Aorta (tissue), 5 donors: Measurements from ENCODE around the gene MBD1. TPM values are rescaled to one million over a fixed set of nuclear protein-coding genes. Genes with fewer than 3 reads are reported as not detected.
A peak's percentile ranks its signal among the peaks of the same experiment; 100 is the strongest.
"Not testable (repeated sequence)": the region's sequence is repeated elsewhere in the genome, so short reads cannot be mapped to it uniquely, and the experiment has no call there.

ENCODE experiments used
- ATAC-seq: fragments of 200-7000 bp; cut with Tn5 transposase; one replicate; pipeline ENCODE4 v1.9.1; 2022; ENCODE audit warnings: moderate library complexity; ENCODE audit not compliant: low FRiP score
- DNase-seq, 2 donors: peaks; one replicate each; pipeline ENCODE4 v3.0.0-alpha.2; 2020
- H3K27ac ChIP-seq, 2 donors: one replicate each; pipeline ENCODE4 v1.5.1; 2013; ENCODE audit warnings: low read length in 2 of 2, mild to moderate bottlenecking in 2 of 2, moderate library complexity in 2 of 2, control low read depth in 1 of 2, inconsistent platforms in 1 of 2, low read depth in 1 of 2
- H3K27me3 ChIP-seq, 2 donors: one replicate each; pipeline ENCODE4 v1.6.1; 2013; ENCODE audit warnings: control low read depth in 1 of 2, low read length in 1 of 2, mild to moderate bottlenecking in 1 of 2, moderate library complexity in 1 of 2; ENCODE audit not compliant: insufficient read depth in 2 of 2, control insufficient read depth in 1 of 2
- H3K36me3 ChIP-seq, 2 donors: one replicate each; pipeline ENCODE4 v1.6.1; 2013; ENCODE audit warnings: control low read depth in 1 of 2, low read length in 1 of 2, mild to moderate bottlenecking in 1 of 2; ENCODE audit not compliant: insufficient read depth in 2 of 2, control insufficient read depth in 1 of 2
- H3K4me1 ChIP-seq, 2 donors: one replicate each; pipeline ENCODE4 v1.6.1; 2013; ENCODE audit warnings: low read length in 2 of 2, control low read depth in 1 of 2, mild to moderate bottlenecking in 1 of 2, moderate library complexity in 1 of 2; ENCODE audit not compliant: insufficient read depth in 2 of 2, control insufficient read depth in 1 of 2
- H3K4me3 ChIP-seq, 2 donors: one replicate each; pipeline ENCODE4 v1.5.1; 2013; ENCODE audit warnings: low read length in 2 of 2, control low read depth in 1 of 2, mild to moderate bottlenecking in 1 of 2
- H3K9me3 ChIP-seq: one replicate; pipeline ENCODE4 v1.6.1; 2013; ENCODE audit warnings: mild to moderate bottlenecking, low read length; ENCODE audit not compliant: control insufficient read depth
- WGBS, 2 donors: extraction: QIAGEN DNeasy Blood & Tissue Kit; methylation state at CpG; one replicate each; pipeline ENCODE4 v1.1.7; 2013; 5-methylcytosine and 5-hydroxymethylcytosine counted together
- intact Hi-C, 2 donors: fragments of 100-400 bp; cut with DNase I; formaldehyde crosslinking; loops; one replicate each; pipeline versions ENCODE4 v1.14.2 to v1.15.0; 2022
- polyA plus RNA-seq, 2 donors: library from polyadenylated mRNA; stranded (reverse); fragments of 200-250 nt; gene quantifications; one replicate each; pipeline ENCODE4 v1.2.3, GENCODE V29; 2013
- total RNA-seq, 2 donors: library from RNA; stranded (reverse); fragmentation: NEBNext Ultra II Directional; extraction: Animal tissue kit (Norgen Biotek cat#: 25700); gene quantifications; one replicate each; pipeline ENCODE4 v1.2.1, GENCODE V29; 2021
- donor health status: healthy with polysubstance abuse.
- donor health status: Bipolar disorder and iron deficiency.
- donor health status: DM: no; HTN: no; CAD: no.
- donor health status: DM: no; HTN: no; CAD: no.
- donor health status: DM: yes; HTN: yes; CAD: no.

MBD1 gene
- total and polyA plus RNA-seq, 4 donors = 24.4 to 76.6 (median 60.2) TPM

DNA sequence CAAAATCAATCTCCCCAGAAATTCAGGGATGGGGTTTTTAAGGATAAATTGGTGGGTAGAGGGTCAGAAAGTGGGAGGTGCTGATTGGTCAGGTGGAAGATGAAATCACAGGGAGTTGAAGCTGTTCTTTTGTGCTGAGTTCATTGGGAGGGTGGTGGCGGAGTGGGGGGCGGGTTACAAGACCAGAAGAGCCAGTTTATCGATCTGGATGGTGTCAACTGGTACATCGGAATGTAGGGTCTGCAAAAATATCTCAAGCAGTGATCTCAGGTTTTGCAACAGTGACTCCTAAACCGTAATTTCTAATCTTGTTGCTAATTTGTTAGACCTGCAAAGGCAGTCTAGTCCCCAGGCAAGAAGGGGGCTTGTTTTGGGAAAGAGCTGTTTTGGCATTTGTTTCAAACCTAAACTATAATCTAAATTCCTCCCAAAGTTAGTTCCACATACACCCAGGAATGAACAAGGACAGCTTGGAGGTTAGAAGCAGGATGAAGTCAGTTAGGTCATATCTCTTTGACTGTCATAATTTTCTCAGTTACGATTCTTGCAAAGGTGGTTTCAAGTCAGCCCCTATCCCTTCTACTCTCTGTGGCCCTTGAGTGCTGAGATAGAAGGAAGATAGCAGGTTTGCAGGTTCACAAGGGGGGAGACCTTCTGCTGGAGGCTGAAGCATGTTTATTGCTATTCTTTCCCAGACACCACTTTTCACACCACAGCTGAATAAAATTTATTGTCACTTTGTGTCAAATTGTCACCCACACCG lies 18.5 kb upstream of the MBD1 start:
- 64 to 73% methylated on average over 7 of the region's 7 CpGs for WGBS, 2 donors
- no peak overlapping the region for H3K27ac ChIP-seq
- H3K9me3 ChIP-seq = peaks cover 1% of the 10 kb centered on the region
- intact Hi-C loops = no loop called here
- ATAC-seq (no peak), DNase-seq (no peak)
- no peaks in the 10 kb centered on the region for H3K36me3 ChIP-seq
- H3K27me3 ChIP-seq = no peaks in the 10 kb centered on the region
- H3K4me1 ChIP-seq = no peaks in the 10 kb centered on the region
- no peak overlapping the region for H3K4me3 ChIP-seq

DNA sequence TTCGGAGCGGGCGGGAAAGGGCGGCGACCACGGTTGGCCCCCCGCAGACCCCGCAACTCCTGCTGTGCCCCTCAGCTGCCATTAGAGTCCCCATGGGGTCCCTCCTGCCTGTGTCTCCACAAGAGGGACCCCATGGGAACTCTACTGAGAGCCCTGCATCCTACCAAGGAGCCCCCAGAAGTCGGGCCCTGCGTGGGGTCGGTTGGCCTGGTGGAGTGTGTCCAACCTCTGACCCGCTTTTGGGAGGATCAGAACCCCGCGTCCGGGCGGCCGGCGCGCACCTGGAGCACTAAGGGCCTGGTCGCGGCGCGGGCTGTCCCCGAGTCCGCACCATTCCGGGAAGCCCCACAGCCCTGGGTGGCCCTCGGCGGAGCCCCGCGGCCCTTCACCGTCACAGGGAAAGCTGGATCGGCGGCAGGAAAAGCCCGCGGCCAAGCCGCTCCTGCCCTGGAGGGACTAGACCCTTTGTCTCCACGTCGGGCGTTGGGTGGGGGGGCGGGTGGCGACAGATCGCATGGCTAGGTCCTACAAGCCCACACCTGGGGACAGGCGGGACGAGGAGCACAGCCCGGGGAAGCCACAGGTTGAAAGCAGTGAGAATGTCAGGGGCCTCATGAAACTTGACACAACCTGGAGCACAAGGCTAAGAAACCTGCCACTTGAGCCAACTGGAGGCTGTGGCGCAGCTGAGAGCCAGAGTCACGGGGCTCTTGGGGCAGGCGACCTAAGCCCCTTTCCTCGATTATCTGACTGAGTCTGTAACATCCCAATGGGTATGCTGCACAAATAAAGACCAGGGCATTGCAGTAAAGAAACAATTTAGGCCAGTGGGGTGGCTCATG lies 17.3 kb upstream of the MBD1 start:
- no peaks in the 10 kb centered on the region for H3K27me3 ChIP-seq
- WGBS, 2 donors = 20 to 21% methylated on average over 41 to 49 of the region's 49 CpGs

DNA sequence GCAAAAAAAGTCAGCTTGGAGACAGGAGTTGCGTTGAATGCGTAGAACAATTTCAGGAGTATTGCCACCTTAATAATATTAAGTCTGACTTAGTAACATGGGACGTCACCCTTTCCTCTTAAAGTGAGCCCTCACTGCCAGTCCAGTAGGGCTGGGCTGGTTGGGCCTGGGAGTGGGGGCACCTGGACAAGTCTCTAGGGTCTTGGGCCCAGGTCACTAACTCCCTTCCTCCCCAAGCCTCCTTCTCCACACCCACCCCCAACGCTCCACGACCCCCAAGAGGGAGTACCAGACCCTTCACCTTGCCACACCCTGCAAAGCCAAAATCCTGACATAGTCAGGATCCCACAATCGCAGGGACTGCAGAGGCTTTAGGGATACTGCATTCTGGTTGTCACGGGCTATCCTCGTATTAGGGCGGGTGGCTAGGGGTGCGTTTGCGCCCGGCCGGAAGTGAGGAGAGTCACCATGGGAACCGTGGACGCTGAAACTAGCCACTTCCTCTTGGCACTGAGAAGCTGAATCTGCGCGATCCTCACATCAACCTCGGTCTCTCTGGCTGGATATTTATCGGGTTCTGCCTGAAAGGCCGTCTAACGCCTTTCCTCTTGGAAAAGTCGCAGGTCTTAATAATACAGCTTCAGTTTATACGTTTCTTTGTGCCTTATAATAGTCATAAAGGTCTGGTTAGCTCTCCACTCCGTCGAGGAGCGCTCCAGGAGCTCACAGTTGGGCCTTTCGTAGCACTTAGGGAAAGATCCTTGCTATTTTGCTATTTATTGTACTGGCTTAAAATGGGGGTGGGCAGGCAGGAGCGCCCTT lies 16.5 kb upstream of the MBD1 start:
- 9% methylated on average over 27 to 28 of the region's 28 CpGs for WGBS, 2 donors
- Histone ChIP-seq H3K36me3 (no peaks in the 10 kb centered on the region), H3K27me3 (no peaks in the 10 kb centered on the region), H3K4me1 (no peaks in the 10 kb centered on the region), H3K4me3 (peak overlapping the region in 1 of 2 donors; percentile 12), H3K27ac (no peak overlapping the region), H3K9me3 (peaks cover 1% of the 10 kb centered on the region)
- DNase-seq = peak; percentile 91
- ATAC-seq = peak; percentile 87
- intact Hi-C loops = no loop called here

More for the DNA sequence above, 17.3 kb upstream of the MBD1 start:
- ATAC-seq (no peak), DNase-seq (peak in 1 of 2 donors; percentile 76)
- intact Hi-C loops = no loop called here
- Histone ChIP-seq H3K4me3 (no peak overlapping the region), H3K9me3 (peaks cover 1% of the 10 kb centered on the region), H3K27ac (no peak overlapping the region), H3K4me1 (no peaks in the 10 kb centered on the region), H3K36me3 (no peaks in the 10 kb centered on the region)

DNA sequence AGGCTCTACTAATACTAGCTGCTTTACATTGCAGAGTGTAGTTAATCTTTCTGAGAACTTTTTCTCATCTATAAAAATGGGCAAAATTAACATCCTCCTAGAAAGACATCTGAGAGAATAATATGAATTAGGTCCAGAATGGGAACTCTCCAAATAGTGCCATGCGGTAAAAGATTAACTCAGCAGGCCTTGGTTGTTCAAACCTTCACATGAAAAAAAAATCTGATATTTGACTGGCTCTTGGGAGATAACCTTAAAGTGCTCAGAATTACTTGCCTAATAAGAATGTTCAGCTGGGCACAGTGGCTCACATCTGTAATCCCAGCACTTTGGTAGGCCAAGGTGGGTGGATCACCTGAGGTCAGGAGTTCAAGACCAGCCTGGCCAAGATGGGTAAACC lies 11.7 kb upstream of the MBD1 start:
- Histone ChIP-seq H3K27ac (no peak overlapping the region), H3K27me3 (no peaks in the 10 kb centered on the region), H3K4me1 (no peaks in the 10 kb centered on the region), H3K36me3 (no peaks in the 10 kb centered on the region), H3K4me3 (no peak overlapping the region), H3K9me3 (no peaks in the 10 kb centered on the region)
- WGBS, 2 donors = 88 to 90% methylated on average over 1 of the region's 1 CpG
- no peak for ATAC-seq
- intact Hi-C loops = no loop called here
- no peak for DNase-seq

DNA sequence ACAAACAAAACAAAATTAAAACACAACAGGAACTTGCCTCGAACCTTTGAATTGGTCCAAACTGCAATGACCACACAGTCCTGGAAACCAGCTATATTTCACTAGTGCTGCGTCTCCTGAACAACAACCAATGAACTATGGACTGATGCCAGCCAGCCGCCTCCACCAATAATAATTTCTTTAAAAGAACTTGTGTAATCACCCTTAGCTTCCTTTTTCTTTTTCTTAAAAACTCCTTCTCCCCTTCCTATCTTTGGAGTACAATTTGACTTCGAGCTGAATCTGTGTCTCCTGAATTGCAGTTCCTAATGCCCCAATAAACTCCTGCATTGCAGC lies 7.8 kb upstream of the MBD1 start:
- DNase-seq (no peak), ATAC-seq (no peak)
- intact Hi-C loops = loop anchor here (10.0 kb wide), 4 partner anchors 86 to 906 kb away; partner anchors contain the start of genes SKA1 (in 2 of the 2), ACAA2 (in 1 of the 2), MEX3C (in 1 of the 2) and RPL17 (in 1 of the 2)

DNA sequence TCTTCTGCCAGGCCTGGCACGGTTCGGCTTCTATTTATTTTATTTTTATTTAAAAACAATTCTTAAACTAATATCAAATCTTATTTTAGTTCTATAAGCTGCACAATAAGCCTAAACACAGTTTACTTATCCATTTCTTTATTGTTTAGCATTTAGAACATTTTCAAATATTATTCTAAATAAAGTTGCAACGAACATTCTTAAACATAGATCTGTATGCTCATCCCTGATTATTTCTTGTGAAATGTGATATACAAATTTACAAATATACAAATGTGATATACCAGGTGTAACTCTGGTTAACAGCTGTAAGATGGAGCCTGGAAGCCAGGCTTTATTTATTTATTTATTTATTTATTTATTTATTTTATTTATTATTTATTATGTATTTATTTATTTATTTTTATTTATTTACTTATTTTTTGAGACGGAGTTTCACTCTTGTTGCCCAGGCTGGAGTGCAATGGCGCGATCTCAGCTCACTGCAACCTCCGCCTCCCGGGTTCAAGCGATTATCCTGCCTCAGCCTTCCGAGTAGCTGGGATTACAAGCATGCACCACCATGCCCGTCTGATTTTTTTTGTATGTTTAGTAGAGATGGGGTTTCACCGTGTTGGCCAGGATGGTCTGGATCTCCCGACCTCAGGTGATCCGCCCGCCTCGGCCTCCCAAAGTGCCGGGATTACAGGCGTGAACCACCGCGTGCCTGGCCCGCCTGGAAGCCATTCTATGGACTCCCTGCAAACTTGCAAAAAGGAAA lies 7.2 kb upstream of the MBD1 start:
- WGBS, 2 donors = 75 to 76% methylated on average over 21 of the region's 21 CpGs
- H3K36me3 ChIP-seq, H3K27me3 ChIP-seq, DNase-seq, H3K9me3 ChIP-seq, ATAC-seq, H3K4me1 ChIP-seq: not testable (repeated sequence)
- Histone ChIP-seq H3K4me3 (peak overlapping the region; percentile 49 to 71), H3K27ac (peak overlapping the region in 1 of 2 donors; percentile 87)
- intact Hi-C loops = loop anchor here (10.0 kb wide), 4 partner anchors 86 to 906 kb away; partner anchors contain the start of genes SKA1 (in 2 of the 2), ACAA2 (in 1 of the 2), MEX3C (in 1 of the 2) and RPL17 (in 1 of the 2)

More for the DNA sequence above, 7.8 kb upstream of the MBD1 start:
- Histone ChIP-seq H3K27ac (no peak overlapping the region), H3K4me1 (no peaks in the 10 kb centered on the region), H3K36me3 (peaks cover 0 to under 1% of the 10 kb centered on the region in 2 donors), H3K27me3 (no peaks in the 10 kb centered on the region), H3K4me3 (no peak overlapping the region), H3K9me3 (no peaks in the 10 kb centered on the region)
- 87 to 89% methylated on average over 4 of the region's 4 CpGs for WGBS, 2 donors

DNA sequence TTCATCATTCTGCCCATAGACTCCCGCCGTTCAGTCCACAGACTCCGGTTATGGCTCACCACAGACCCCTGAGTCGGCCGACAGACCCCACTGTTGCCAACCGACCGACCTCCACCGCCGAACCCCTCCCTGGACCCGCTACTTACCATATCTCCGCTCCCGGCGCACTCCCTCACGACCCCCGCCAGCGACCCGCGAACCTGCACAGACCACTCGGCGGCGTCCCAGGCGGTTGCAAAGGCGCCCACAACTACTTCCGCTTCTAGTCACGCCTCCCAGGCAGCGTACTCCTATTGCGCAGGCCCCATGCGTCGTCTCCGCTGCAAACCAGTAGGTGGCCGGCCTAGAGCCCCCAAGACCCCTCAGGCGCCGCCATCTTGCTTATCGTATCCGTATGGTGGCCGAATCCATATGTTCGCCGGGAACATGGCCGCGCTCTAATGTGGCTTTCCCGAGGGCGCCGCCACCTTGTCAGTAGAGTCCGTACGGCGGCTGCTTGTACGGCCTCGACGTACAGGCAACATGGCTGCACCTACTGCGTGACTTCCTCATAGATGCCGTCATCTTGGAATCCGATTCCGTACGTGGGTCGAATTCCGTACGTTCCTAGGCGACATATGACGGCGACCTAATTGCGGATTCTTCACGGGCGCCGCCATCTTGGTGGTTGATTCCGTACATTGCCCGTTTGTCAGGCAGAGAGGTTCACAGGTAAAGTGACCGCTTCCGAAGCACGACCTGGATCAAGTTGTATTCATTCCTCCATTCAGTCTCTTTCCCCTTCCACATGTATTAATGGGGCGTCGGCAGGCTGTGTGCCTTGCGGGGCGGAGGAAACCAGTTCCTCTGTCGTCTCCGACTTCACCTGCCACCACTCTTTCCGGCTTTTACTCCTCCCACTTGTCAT lies 6.4 kb upstream of the MBD1 start, which contains the start of gene CXXC1:
CXXC1 (minus strand) TSS at position 252 of the 907 bp plus-strand sequence; CDS start at position 149, 103 bp downstream.
- intact Hi-C loops = loop anchor here (10.0 kb wide), 4 partner anchors 87 to 907 kb away; partner anchors contain the start of genes SKA1 (in 2 of the 2), ACAA2 (in 1 of the 2), MEX3C (in 1 of the 2) and RPL17 (in 1 of the 2)
- WGBS, 2 donors = 0% methylated on average over 76 of the region's 76 CpGs

More for the DNA sequence above, 6.4 kb upstream of the MBD1 start, which contains the start of gene CXXC1:
- Histone ChIP-seq H3K9me3 (no peaks in the 10 kb centered on the region), H3K4me3 (peak within 1 kb of the TSS; percentile 57 to 78), H3K27me3 (no peaks in the 10 kb centered on the region), H3K36me3 (peaks cover 0 to 4% of the 10 kb centered on the region in 2 donors), H3K4me1 (no peaks in the 10 kb centered on the region), H3K27ac (peak within 1 kb of the TSS in 1 of 2 donors; percentile 87)
- ATAC-seq = peak; percentile 96
- peak; percentile 98 to 99 for DNase-seq
